HK-2 (cell line): Measurements from ENCODE around the gene MCM9.

Experiments used
- DNase-seq: peaks from one replicate; pipeline ENCODE4 v3.0.0-alpha.2; 2018; ENCODE audit not compliant: unreplicated experiment

The MCM9 gene

DNA sequence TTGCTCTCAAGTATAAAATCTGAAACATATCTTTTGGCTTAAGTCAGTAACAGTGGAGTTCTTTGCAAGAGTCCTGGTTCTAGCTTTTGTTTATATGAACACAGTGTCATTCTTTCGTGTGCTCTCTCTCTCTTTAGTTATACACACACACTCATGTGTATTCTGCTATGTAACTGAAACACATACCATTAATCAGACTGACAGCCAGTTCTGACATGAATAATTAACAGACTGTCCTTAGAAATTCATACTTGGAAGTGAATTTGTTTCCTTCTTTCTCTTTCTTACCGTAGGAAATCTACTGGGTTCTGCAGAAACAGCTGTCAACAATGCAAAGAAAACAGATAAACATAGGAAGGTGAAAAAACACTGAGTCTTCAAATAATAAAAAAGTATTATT lies 2.5 kb downstream of the MCM9 start:
- no peak for DNase-seq

- no peak for DNase-seq
These were observed 3.5 kb downstream of the MCM9 start for GRCh38 chr6:118931436-118931835.

DNA sequence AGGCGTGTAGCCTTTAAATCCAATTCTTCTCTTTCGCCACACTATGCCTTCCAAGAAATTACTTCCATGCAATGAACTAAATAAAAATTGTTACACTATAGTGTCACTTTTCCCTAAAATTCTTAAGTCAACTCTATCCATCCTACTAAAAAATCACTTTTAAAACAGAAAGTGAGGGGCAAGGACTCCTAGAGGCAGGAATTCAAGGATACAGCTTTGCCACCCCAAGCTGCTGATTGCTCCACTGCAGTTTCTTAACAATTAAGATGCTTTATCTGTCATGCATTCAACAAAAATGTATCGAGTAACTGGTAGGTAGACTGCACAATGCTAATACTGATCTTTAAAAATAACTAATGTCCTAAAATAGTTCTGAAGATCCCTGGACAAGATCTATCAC lies 4.3 kb downstream of the MCM9 start:
- no peak for DNase-seq

DNA sequence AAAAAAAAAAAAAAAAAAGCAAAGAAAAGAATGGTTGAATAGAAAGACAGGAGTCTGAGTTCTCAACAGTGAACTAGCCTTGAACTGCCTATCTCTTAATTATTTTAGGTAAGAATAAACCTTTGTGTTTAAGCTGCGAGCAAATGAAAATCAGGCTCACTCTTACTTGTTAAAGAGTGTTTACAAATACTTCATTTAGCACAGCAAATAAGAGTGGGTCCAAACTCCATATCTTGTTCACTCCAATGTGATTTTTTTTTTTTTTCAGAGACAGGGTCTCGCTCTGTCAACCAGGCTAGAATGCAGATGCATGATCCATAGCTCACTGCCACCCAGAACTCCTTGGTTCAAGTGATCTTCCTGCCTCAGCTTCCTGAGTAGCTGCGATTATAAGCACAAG lies 11.9 kb downstream of the MCM9 start:
- no peak for DNase-seq

DNA sequence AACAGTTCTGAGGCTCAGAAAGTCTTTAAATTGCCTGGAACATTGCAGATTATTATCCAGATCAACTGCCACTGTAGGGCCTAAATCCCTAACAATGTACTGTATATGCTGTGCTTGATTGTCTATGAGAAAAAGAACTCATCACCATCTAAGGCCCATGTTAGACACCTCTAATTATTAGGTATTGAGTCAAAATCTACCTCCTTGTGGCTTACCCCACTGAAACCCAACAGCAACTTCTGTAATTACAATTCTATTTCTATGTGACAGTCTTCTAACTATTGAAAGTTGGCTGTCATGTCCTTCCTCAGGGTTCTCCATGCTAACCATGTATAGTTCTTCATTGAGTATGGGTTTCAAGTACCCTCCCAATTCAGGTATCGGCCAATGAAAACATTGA lies 13.9 kb downstream of the MCM9 start:
- DNase-seq = no peak

GRCh38 chr6:118918329-118918725 lies 16.6 kb downstream of the MCM9 start:
- DNase-seq = no peak

GRCh38 chr6:118917546-118918328 lies 17.2 kb downstream of the MCM9 start:
- no peak for DNase-seq

DNA sequence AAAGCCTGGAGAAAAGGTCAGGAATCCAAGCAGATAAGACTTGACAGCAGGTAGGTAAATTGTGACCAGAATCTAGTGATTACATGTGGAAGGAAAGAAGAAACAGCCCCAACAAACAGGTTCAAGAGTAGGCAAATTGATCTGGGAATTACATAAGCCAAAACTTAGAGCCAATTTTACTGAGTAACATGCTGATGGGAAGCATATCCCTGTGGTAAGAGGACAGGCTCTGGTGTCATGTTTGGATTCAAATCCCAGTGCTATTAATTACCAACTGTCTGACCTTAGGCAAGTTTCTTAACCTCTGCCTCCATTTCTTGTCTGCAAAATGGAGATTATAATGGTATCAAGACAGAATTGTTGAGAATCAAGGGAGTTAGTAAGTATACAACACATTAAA lies 20.4 kb downstream of the MCM9 start:
- DNase-seq = no peak

DNA sequence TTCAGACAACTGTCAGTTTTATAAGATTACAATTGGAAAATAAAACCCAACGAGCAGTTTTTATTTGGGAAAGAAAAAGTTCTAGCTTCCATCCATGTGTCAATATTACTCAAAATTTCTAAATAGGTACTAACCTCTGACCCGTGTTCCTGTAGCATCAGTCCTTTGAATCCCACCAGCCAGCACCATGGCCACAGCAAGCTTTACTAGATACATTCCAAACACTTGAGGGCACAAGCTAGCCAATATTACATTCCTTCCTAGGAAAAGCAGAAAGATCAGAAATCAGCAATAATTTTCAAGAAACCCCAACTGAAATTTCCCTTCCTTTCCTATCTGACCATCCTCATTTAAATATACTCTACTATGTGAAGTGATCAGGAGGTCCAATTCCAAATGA lies 21.8 kb downstream of the MCM9 start:
- DNase-seq = no peak

DNA sequence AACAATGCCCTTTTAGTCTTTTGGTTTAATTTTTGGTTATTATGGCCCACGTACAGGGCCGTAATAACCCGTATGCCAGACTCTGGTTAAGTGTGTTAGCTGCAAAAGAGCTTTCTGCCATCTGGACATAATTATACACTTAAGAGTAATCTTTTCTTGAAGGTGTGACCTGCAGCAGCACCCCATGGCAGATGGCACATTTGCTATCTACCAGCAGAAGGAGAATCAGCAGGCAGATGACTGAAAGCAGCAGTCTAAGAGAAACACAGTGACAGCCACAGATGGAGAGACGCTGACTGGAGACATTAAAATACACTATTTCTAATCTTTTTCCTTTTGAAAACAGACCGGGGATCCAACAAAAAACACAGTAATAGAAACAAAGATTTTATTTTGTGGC lies 22.3 kb downstream of the MCM9 start:
- DNase-seq = no peak

DNA sequence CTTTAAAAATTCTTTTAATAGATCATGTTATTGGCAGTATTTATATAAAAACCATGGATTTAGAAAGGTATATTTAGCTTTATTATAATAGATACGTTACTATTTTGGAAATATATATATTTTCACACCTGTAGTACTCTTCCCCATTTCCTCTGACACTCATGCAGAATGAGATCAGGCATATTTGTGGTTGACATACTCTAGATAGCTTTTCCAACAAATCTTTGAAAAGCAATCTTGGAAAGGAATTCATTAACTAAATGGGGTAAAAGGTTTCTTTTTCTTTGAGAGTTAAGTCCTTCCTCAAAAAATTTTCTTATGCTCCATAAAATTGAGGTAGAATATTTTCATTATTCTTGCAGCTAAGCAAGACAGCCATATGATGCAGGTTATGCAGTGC lies 26.5 kb downstream of the MCM9 start:
- no peak for DNase-seq

DNA sequence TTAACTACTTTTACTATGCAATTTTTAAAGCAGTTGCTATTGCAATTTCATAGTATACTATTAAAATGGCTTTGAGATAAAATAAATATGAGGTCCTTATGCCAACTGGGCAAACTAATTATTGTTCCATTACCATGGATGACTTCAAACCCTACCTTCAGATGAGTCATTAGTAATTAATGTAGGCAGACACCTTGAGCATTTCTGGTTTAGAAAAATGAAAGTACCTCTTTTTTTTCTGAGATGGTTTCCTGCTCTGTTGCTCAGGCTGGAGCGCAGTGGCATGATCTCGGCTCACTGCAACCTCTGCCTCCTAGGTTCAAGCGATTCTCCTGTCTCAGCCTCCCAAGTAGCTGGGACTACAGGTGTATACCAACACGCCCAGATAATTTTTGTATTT lies 29.1 kb downstream of the MCM9 start:
- no peak for DNase-seq

GRCh38 chr6:118905084-118905483 lies 29.9 kb downstream of the MCM9 start:
- DNase-seq = no peak

DNA sequence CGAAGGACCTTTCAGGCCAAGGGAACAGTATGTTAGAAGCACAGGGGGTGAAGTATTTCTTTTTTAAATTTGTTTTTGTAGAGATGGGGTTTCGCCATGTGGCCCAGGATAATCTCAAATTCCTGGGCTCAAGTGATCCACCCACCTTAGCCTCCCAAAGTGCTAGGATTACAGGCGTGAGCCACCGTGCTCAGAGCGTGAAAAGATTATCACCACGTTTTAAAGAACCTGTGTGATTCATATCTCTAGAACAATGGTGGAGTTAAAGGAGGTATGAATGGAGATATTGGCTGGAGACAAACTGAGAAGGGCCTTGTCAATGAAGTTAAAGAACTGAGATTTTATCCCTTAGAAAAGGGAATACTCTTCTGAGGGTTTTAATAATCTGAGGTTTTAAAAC lies 31.3 kb downstream of the MCM9 start:
- no peak for DNase-seq

GRCh38 chr6:118903138-118903537 lies 31.8 kb downstream of the MCM9 start:
- no peak for DNase-seq

DNA sequence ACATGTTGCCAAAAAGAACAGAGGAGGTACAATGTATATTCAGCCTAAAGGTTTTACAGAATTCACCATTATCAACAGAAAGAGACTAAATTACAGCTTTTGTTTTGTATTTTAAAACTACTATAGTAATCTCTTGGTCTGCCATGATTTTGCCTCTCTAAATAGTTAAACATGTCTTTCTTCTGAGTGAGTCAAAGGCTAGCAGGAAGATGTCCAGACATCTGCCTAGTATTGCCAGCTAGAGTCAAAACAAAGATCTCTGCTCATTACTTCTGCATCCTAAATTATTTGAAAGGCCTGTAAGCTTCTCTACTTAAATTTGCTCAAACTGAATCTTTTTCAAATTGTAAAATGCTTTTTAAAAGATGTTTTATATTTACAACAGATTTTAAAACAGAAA lies 32.2 kb downstream of the MCM9 start:
- DNase-seq = no peak

DNA sequence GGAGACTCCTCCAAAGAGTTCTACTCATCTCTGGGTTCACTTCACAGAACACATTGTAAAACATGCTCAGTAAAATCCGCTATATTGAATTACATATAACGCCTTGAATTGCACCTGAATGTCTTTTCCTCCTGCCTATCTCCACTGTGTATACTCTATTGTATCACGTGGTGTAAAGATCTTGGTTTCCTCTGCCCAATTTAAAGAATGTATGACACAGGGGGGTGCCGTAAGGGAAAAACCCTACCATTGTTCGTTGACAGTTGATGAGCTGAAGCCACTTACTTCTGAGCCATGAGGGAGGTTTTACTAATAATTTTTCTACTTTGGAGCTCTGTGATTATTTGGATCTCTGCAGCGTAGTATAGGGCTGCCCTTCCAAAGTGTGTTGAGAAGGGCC lies 35.0 kb downstream of the MCM9 start:
- DNase-seq = no peak

- no peak for DNase-seq
These were observed 37.6 kb downstream of the MCM9 start for GRCh38 chr6:118897386-118897785.

DNA sequence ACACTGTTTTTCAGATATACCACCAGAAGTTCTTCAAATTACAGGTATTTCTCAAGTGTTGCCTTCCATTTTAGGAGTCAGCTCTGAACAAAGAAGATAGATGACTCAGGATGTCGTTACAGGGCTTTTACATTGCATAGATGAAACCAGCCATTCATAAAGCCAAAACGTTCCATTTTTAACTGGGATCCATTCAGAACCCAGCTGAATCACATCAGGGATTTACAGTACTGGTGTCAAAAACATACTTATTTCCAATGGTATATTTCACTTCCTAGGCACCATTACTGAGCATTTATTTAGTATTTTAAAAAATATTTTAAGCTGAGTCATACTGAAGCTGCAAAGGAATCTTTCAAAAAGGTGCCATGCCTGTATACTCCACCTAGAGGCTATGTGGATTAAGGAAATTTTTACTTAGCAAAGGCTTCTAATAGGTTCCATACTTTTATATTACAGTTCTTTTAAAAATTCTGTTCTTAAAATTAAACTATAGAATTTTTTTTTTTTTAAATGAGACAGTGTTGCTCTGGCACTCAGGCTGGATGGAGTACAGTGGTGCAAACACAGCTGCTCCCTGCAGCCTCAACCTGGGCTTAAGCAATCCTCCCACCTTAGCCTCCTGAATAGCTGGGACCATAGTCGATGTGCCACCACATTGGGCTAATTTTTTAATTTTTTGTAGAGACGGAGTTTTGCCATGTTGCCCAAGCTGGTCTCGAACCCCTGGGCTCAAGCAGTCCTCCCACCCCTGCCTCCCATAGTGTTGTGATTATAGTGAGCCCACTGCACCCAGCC lies 38.4 kb downstream of the MCM9 start:
- DNase-seq = no peak

DNA sequence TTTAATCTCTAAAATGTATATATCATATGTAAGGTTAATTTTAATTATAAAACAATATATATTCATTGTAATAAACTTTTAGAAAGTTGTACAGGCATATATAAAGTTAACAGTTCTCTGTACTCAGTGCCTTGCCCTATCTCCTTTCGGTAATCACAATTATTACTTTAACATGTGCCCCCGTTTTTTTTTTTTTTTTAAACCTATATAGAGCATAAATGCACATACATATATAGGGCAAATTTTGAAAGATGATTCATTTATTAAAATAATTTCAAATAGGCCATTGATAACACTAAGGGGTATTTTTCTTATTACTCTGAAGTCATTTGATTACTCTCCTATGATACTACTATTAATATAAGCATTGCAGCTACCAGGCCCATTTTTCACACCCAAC lies 39.1 kb downstream of the MCM9 start:
- DNase-seq = no peak

DNA sequence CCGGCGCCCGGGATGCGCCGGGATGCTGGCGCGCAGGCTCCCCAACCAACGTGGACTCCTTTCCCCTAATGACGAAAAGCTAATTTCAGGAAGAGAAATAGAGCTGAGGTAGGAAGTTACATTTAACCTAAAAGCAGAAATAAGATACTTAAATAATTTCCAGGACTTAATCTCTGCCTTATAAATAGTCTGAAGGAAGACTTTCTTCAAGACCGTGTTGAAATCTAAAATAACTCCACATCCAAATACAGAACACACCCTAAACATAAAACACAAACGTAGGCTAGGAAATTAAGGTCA lies 39.7 kb downstream of the MCM9 start:
- DNase-seq = no peak

GRCh38 chr6:118894425-118895260 lies 40.3 kb downstream of the MCM9 start:
- DNase-seq = peak; percentile 74
